Measurements from ENCODE around the gene RNF141. TPM values are rescaled to one million over a fixed set of nuclear protein-coding genes. Genes with fewer than 3 reads are reported as not detected.

RNF141 gene, protein sequence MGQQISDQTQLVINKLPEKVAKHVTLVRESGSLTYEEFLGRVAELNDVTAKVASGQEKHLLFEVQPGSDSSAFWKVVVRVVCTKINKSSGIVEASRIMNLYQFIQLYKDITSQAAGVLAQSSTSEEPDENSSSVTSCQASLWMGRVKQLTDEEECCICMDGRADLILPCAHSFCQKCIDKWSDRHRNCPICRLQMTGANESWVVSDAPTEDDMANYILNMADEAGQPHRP
- 16.9 TPM for total RNA-seq

GRCh38 chr11:10540915-10541560 lies at the start of gene RNF141:
RNF141 (minus strand) TSS chr11:10541187; CDS start chr11:10534158, 7,029 bp downstream.
- ATAC-seq (peak; percentile 98), DNase-seq (ENCODE audit: low spot score) (peak; percentile 97)

- ATAC-seq, result no peak
- DNase-seq (ENCODE audit: low spot score), result no peak
Observed at GRCh38 chr11:10590218-10590915, 49.4 kb upstream of the RNF141 start.

GRCh38 chr11:10588904-10589303 lies 47.9 kb upstream of the RNF141 start:
- DNase-seq (ENCODE audit: low spot score), result no peak
- ATAC-seq, result no peak

- no peak for DNase-seq (ENCODE audit: low spot score)
- no peak for ATAC-seq
Observed at GRCh38 chr11:10587995-10588394, 47.0 kb upstream of the RNF141 start.

- no peak for ATAC-seq
- DNase-seq (ENCODE audit: low spot score), result no peak
Observed at GRCh38 chr11:10587388-10587787, 46.4 kb upstream of the RNF141 start.

- DNase-seq (ENCODE audit: low spot score) (no peak), ATAC-seq (peak; percentile 14)
Observed at GRCh38 chr11:10584071-10584501, 43.1 kb upstream of the RNF141 start.

GRCh38 chr11:10581481-10582019 lies 40.6 kb upstream of the RNF141 start:
- ATAC-seq (peak; percentile 62), DNase-seq (ENCODE audit: low spot score) (no peak)

- DNase-seq (ENCODE audit: low spot score) (no peak), ATAC-seq (peak; percentile 33)
Observed at GRCh38 chr11:10580623-10581022, 39.6 kb upstream of the RNF141 start.

- ATAC-seq (no peak), DNase-seq (ENCODE audit: low spot score) (no peak)
Observed at GRCh38 chr11:10579700-10580099, 38.7 kb upstream of the RNF141 start.

GRCh38 chr11:10576035-10576398 lies 35.0 kb upstream of the RNF141 start:
- no peak for ATAC-seq
- no peak for DNase-seq (ENCODE audit: low spot score)

GRCh38 chr11:10575346-10576034 lies 34.5 kb upstream of the RNF141 start:
- no peak for ATAC-seq
- DNase-seq (ENCODE audit: low spot score), result no peak

DNA sequence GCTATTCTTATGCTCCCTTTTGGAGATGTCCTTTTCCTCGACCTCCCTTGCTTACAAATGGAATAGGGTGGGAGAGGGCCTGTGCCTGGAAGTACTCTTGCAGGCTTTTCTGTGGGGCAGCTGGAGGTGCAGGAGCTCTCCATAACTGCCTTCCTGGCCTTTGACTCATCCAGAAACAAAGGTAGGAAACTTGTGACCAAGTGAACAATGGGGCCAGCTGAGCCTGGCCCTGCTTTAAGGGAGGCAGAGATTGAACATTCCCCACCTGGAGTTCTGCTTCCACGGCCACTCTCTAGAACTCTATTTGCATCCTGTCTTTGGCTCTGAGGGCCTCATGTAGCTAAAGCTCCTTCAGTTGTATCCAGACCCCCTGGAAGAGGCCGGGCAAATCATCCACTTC lies 32.6 kb upstream of the RNF141 start:
- no peak for ATAC-seq
- DNase-seq (ENCODE audit: low spot score), result no peak

DNA sequence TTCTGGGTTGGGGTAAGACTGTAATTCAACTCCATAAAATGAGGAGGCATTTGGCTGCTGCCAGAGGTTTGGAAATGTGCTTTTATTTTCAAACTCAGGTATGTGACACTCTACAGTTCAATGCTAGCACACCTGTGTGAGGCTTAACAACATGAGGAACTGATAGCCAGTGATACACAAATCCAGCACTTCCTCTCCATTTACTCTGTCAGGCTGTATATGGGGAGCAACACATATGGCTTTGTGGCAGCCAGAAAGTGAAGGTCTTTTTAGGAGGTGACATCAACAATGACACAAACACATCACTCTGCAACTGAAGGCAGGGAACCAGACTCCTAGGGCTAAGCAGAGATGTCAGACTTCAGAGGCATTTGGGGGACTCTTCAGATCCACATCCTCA lies 32.0 kb upstream of the RNF141 start:
- no peak for ATAC-seq
- DNase-seq (ENCODE audit: low spot score), result no peak

GRCh38 chr11:10572533-10572932 lies 31.5 kb upstream of the RNF141 start:
- no peak for DNase-seq (ENCODE audit: low spot score)
- no peak for ATAC-seq

GRCh38 chr11:10568486-10568941 lies 27.5 kb upstream of the RNF141 start, which contains the start of gene LYVE1:
LYVE1 (minus strand) TSS chr11:10568665; CDS start chr11:10568532, 133 bp downstream.
- ATAC-seq, result peak; percentile 79

DNA sequence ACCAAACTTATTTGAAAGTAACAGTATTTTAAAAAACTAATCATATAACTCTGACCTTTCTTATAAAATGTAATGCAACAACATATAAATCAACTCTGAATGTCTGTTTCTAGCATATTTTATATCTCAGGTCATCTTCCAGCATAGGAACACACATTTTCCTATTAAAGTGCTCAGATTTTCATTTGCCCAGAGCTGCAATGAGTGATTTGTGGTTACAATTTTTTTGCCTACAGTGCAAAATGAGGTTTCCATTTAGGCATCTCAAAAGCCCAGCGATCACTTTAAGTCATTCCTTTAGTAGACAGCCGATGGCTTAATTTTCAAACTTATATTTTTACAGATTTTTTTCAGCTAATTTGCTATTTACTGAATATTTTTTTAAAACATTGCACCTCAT lies 26.5 kb upstream of the RNF141 start:
- ATAC-seq (no peak), DNase-seq (ENCODE audit: low spot score) (no peak)

More at GRCh38 chr11:10568486-10568941, 27.5 kb upstream of the RNF141 start, which contains the start of gene LYVE1:
- DNase-seq (ENCODE audit: low spot score), result no peak

DNA sequence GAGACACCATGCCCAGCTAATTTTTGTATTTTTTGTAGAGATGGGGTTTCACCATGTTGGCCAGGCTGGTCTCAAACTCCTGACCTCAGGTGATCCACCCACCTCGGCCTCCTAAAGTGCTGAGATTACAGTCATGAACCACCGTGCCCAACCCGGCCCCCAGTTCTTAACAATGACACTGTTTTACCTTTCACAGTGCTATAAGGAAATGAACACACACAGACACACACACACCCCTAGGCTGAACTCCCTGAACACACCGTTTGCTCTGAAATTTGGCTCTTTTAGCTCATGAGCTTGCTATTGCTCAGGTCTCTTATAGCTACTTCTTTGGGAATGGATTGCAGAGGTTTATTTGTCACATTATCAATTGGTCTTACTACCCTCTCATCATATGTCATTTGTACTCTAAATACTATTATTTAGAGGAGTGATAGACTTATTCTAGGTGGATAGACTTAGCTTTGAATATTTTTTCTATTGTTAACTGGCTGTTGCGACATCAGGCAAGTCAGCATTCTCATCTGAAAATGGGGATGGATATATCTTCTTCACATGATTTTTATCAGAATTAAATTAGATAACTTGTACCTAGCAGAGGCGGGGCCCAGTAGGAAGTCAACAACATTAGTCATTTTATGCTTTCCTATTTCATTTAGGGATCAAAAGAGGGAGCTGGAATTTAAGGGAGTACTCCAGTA lies 25.4 kb upstream of the RNF141 start:
- ATAC-seq (no peak), DNase-seq (ENCODE audit: low spot score) (no peak)

- no peak for ATAC-seq
- DNase-seq (ENCODE audit: low spot score), result no peak
Observed at GRCh38 chr11:10565493-10565892, 24.5 kb upstream of the RNF141 start.

DNA sequence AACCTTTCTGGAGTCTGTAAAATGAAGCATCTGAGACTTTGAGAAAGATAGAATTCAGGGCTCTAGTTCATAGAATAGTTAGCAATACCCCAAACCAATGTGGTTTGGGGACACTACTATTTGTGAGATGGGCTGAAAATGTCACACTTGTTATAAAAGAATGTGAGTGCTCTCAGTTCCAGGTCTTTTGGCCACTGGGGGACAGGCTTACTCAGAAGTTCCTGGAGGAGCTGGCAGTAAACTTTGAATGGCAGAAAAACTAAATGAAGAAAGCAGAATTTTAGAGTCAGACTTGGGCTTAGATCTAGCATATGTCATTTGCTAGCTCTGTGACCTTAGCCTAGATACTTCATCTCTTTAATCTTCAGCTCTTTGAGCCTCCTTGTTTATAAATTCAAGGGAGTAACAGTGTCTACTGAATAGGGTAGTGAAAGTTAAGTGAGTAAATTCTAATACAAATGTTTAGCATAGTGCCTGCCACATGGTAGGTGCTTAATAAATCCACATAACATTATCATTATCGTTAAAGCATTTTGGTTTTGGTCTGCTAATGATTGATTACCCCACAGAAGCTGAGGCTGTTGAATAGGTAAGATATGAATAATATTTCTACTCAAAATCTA lies 23.8 kb upstream of the RNF141 start:
- ATAC-seq, result no peak
- DNase-seq (ENCODE audit: low spot score), result no peak

- DNase-seq (ENCODE audit: low spot score) (no peak), ATAC-seq (no peak)
Observed at GRCh38 chr11:10564030-10564429, 23.0 kb upstream of the RNF141 start.
